Stimulated activated CD4-positive, alpha-beta T cell treated with anti-CD3 and anti-CD28 coated beads, TNF-alpha, amount 100 ng/mL, for 48 hours (primary cell): Measurements from ENCODE around the gene LGMN.
"Not testable (repeated sequence)": the region's sequence is repeated elsewhere in the genome, so short reads cannot be mapped to it uniquely, and the experiment has no call there.

Experiments used
- DNase-seq, 3 donors: peaks; one replicate each; pipeline ENCODE4 v3.0.0-alpha.2; 2020; ENCODE audit warnings: low read depth in 3 of 3

LGMN gene

GRCh38 chr14:92694807-92695206 lies 53.6 kb downstream of the LGMN start:
- no peak for DNase-seq

- DNase-seq = no peak
Measured at GRCh38 chr14:92693998-92694795, 54.2 kb downstream of the LGMN start.

- DNase-seq = no peak
Measured at GRCh38 chr14:92692822-92693226, 55.6 kb downstream of the LGMN start.

GRCh38 chr14:92690171-92691011 lies 58.0 kb downstream of the LGMN start:
- no peak for DNase-seq

GRCh38 chr14:92688434-92689375 lies 59.7 kb downstream of the LGMN start:
- DNase-seq = no peak

GRCh38 chr14:92687681-92688433 lies 60.6 kb downstream of the LGMN start:
- no peak for DNase-seq

GRCh38 chr14:92686900-92687427 lies 61.5 kb downstream of the LGMN start:
- DNase-seq = peak in 2 of 3 donors; percentile 56 to 60

GRCh38 chr14:92686411-92686899 lies 62.0 kb downstream of the LGMN start:
- DNase-seq = no peak

- no peak for DNase-seq
Measured at GRCh38 chr14:92685784-92686355, 62.6 kb downstream of the LGMN start.

GRCh38 chr14:92684801-92685560 lies 63.4 kb downstream of the LGMN start:
- no peak for DNase-seq

- DNase-seq = no peak
Measured at GRCh38 chr14:92683041-92683440, 65.4 kb downstream of the LGMN start.

GRCh38 chr14:92680781-92681650 lies 67.4 kb downstream of the LGMN start:
- DNase-seq = peak; percentile 60 to 63 (median 60)

- not testable (repeated sequence) for DNase-seq
Measured at GRCh38 chr14:92680330-92680729, 68.1 kb downstream of the LGMN start.

- DNase-seq = no peak
Measured at GRCh38 chr14:92679246-92679645, 69.2 kb downstream of the LGMN start.

- DNase-seq = no peak
Measured at GRCh38 chr14:92678766-92679165, 69.7 kb downstream of the LGMN start.

GRCh38 chr14:92677955-92678354 lies 70.5 kb downstream of the LGMN start:
- DNase-seq = no peak

- peak; percentile 52 to 74 (median 52) for DNase-seq
Measured at GRCh38 chr14:92677087-92677668, 71.2 kb downstream of the LGMN start.
